HK-2 (cell line): Measurements from ENCODE around the gene CHRNA3.
"Not testable (repeated sequence)": the region's sequence is repeated elsewhere in the genome, so short reads cannot be mapped to it uniquely, and the experiment has no call there.

Experiments used
- DNase-seq: peaks from one replicate; pipeline ENCODE4 v3.0.0-alpha.2; 2018; ENCODE audit not compliant: unreplicated experiment

Gene CHRNA3

DNA sequence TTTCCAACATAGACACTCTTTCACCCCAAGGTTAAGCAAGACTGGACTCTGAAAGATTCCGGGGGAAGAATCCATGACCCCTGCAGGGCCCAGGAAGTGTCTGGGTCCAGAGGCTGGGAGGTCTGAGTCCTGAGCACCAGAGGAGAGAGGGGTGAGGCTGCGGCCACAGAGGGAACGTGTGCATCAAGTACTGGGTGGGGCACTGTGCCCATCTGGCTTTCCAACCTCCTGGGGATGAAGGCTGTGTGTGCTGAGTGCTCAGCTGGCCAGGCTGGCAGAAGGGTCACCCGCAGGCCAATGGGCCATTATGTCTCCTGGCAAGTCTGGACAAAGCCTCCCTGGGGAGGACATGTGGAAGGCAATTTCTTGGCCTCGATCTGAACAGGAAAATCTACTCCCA, 3.3 kb downstream of the CHRNA3 start:
- DNase-seq = no peak

DNA sequence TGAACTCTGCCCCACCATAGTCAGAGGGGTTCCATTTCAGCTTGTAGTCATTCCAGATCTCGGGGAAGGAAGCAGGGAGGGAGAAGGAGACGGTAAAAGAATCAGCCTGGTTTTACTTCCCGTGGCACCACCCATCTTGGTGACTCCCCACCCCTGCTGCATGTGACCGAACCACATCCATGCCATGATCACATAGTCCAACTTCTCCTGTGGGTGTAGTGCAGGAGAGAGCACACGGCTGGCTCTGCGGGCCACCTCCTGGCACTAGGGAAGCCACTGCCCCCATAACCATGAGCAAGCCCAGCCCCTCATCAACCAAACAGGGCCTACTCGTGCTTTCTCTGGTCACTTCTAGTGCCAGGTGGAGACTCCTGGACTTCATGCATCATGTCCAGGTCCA, 3.7 kb downstream of the CHRNA3 start:
- DNase-seq = no peak

- no peak for DNase-seq
These were observed 4.3 kb downstream of the CHRNA3 start for GRCh38 chr15:78616506-78616905.

- no peak for DNase-seq
These were observed 5.6 kb downstream of the CHRNA3 start for GRCh38 chr15:78615151-78615589.

DNA sequence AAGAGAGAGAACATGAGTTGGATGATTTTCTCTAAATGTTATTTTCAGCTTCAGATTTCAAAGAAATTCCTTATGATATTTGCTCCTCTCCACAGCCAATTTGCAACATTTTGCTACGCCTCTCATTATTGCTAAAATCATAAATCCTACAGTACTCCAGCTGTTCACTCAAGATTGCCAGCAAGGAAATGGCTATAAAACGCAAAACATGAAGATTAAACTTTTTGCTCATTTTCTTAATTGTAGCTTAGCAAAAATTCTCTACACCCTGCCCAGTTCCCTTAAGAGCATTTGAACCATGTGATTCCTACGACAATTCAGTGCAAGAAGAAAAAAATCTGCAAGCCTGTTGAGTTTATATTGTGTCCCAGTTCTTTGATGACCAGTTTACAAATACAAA, 6.8 kb downstream of the CHRNA3 start:
- DNase-seq = no peak

GRCh38 chr15:78609551-78609950, 11.2 kb downstream of the CHRNA3 start:
- not testable (repeated sequence) for DNase-seq

DNA sequence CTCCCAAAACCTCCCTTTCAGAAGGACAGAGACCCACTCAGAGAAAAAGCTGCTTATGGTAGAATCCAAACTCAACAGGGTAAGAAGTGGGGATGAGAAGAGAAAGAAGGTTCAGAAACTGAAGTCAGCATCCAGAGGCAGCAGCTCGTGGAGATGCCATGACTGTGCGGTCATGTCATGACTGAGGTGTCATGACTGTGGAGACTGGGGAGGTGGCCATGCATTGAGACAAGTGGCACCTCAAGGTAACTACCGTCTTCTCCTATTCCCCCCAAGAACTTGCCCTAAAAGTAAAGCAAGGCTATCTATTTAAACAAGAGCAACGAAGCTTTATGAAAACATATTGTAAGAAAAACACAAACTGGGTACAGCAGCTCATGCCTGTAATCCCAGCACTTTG, 15.1 kb downstream of the CHRNA3 start:
- DNase-seq = no peak

GRCh38 chr15:78605201-78605600, 15.6 kb downstream of the CHRNA3 start:
- DNase-seq = no peak

GRCh38 chr15:78604420-78604819, 16.4 kb downstream of the CHRNA3 start:
- no peak for DNase-seq

DNA sequence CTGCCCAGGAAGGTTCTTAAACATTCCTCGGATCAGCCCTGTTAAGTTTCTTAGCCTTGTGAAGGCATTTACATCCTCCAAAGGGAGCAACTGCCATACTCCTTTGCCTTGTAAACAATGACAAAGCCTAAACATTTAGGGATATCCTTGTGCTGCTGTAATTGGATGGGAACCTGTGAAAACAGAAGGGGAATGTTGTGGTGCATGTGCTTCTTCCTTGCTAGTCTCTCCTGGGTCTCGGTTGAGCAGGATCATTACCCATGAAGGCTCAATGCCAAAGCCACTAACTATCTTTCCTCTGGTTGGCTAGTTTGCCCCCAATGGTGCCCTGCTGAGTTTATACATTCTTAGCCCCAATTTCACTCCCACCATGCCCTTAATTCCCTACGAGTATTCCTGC, 17.3 kb downstream of the CHRNA3 start:
- no peak for DNase-seq

DNA sequence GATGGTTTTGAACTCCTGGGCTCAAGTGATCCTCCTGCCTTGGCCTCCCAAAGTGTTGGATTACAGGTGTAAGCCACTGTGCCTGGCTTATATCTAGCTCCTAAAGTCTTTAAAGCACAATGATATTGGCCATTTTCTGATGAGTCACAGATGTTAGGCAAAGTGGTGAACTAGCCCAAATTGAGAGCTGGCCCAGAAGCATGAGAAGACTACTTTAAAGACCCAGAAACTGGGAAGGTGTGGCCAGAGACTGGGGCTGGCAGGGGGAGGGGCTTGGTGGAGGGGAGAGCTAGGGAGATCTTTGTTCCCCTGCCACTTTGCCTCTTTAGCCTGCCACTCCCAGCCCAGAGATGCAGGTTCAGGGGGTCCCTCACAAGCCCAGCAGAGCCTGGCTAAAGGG, 21.6 kb downstream of the CHRNA3 start:
- DNase-seq = no peak

GRCh38 chr15:78598348-78598747, 22.4 kb downstream of the CHRNA3 start:
- DNase-seq = no peak

GRCh38 chr15:78597583-78597982, 23.2 kb downstream of the CHRNA3 start:
- no peak for DNase-seq

DNA sequence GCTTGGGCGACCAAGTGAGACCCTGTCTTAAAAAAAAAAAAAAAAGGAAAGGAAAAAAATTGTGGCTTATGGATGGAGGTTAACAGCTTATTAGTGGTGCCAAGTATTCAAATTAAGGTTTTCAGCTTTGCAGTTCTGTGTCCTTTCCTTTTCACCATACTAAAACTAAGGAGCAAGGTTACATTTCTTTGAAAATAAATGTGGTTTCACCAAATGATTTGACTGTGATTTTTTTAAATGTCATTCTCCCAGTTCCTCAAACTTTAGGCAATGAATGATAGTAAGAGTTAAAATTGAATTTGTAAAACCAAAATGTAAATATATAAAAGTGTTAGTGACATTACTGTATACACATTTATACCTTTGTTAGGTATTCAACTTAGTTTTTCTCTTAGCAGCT, 45.9 kb downstream of the CHRNA3 start:
- no peak for DNase-seq

DNA sequence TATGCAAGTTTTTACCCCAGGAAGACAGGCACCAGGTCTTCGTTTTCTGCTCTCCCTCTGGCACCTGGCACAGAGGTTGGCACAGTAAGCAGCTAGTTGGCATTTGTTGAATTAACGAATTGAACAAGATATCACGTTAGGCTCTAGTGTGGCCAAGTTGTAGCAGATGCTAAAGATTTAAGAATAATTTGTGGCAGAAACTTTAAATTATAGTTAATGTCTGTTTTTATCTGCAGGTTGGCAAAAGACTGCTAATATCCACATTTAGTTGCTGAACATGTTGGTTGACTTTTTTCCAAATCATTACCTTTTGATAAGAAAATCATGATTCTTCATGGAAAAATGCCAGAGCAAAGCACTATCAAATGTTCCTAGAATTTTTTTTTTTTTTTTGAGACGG, 47.4 kb downstream of the CHRNA3 start:
- no peak for DNase-seq

GRCh38 chr15:78571382-78571781, 49.4 kb downstream of the CHRNA3 start:
- no peak for DNase-seq

- DNase-seq = no peak
These were observed 50.1 kb downstream of the CHRNA3 start for GRCh38 chr15:78570710-78571109.

GRCh38 chr15:78567531-78567930, 53.3 kb downstream of the CHRNA3 start:
- DNase-seq = no peak

- DNase-seq = no peak
These were observed 54.6 kb downstream of the CHRNA3 start for GRCh38 chr15:78565951-78566774.

- DNase-seq = peak; percentile 88
These were observed 55.5 kb downstream of the CHRNA3 start, which contains the start of gene CHRNA5 for GRCh38 chr15:78565097-78565950. TSS of gene CHRNA5 (plus strand) at chr15:78565520. CDS start at chr15:78565720, 200 bp downstream.

- DNase-seq = no peak
These were observed 56.1 kb downstream of the CHRNA3 start for GRCh38 chr15:78564743-78565096.

DNA sequence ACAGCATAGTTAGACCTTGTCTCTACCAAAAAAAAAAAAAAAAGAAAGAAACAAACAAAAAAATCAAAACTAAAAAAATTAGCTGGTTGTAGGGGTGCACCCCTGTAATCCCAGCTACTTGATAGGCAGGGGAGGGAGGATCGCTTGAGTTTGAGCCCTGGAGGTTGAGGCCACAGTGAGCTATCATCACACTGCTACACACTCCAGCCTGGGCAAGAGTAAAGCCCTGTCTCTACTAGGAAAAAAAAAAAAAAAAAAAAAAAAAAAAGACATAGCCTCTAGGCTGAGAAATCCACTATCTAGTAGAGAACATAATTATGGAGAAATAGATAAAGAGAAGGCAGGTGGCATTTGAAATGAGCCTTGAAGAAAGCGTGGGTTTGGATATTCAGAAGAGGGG, 57.7 kb downstream of the CHRNA3 start:
- no peak for DNase-seq

- no peak for DNase-seq
These were observed 59.3 kb downstream of the CHRNA3 start for GRCh38 chr15:78561490-78561889.
